ENCODE results near the gene RBPJ. TPM values are rescaled to one million over a fixed set of nuclear protein-coding genes. Genes with fewer than 3 reads are reported as not detected.
"Not testable (repeated sequence)": the region's sequence is repeated elsewhere in the genome, so short reads cannot be mapped to it uniquely, and the experiment has no call there.

The RBPJ gene
- total RNA-seq, 1 donor from 2014 or later: 77.2 TPM

- no peaks in the 10 kb centered on the region for H3K9me3 ChIP-seq (ENCODE audit: control insufficient read depth in 3 of 3, low read length in 3 of 3)
- H3K4me1 ChIP-seq (ENCODE audit: control insufficient read depth in 3 of 3, insufficient read depth in 3 of 3, low read length in 3 of 3): peaks cover 8 to 9% (median 9%) of the 10 kb centered on the region in 3 donors
- no peak overlapping the region for H3K9ac ChIP-seq (ENCODE audit: low read depth in 1 of 3, low read length in 3 of 3)
- no peak overlapping the region for H3K4me3 ChIP-seq (ENCODE audit: low read length in 3 of 3)
- no peak overlapping the region for H3K27ac ChIP-seq (ENCODE audit: low read depth, low read length)
- H3K27me3 ChIP-seq (ENCODE audit: control insufficient read depth in 3 of 3, insufficient read depth in 3 of 3, low read length in 3 of 3): no peaks in the 10 kb centered on the region
- no peaks in the 10 kb centered on the region for H3K36me3 ChIP-seq (ENCODE audit: control insufficient read depth in 3 of 3, insufficient read depth in 3 of 3, low read length in 3 of 3)
Measured at GRCh38 chr4:26354491-26354890, 33.7 kb downstream of the RBPJ start.

- no peak overlapping the region for H3K4me3 ChIP-seq (ENCODE audit: low read length in 3 of 3)
- no peak overlapping the region for H3K9ac ChIP-seq (ENCODE audit: low read depth in 1 of 3, low read length in 3 of 3)
- H3K27ac ChIP-seq (ENCODE audit: low read depth, low read length): no peak overlapping the region
- no peaks in the 10 kb centered on the region for H3K36me3 ChIP-seq (ENCODE audit: control insufficient read depth in 3 of 3, insufficient read depth in 3 of 3, low read length in 3 of 3)
- H3K9me3 ChIP-seq (ENCODE audit: control insufficient read depth in 3 of 3, low read length in 3 of 3): no peaks in the 10 kb centered on the region
- peaks cover 9 to 10% (median 9%) of the 10 kb centered on the region in 3 donors for H3K4me1 ChIP-seq (ENCODE audit: control insufficient read depth in 3 of 3, insufficient read depth in 3 of 3, low read length in 3 of 3)
- no peaks in the 10 kb centered on the region for H3K27me3 ChIP-seq (ENCODE audit: control insufficient read depth in 3 of 3, insufficient read depth in 3 of 3, low read length in 3 of 3)
Measured at GRCh38 chr4:26355392-26356052, 34.7 kb downstream of the RBPJ start.

DNA sequence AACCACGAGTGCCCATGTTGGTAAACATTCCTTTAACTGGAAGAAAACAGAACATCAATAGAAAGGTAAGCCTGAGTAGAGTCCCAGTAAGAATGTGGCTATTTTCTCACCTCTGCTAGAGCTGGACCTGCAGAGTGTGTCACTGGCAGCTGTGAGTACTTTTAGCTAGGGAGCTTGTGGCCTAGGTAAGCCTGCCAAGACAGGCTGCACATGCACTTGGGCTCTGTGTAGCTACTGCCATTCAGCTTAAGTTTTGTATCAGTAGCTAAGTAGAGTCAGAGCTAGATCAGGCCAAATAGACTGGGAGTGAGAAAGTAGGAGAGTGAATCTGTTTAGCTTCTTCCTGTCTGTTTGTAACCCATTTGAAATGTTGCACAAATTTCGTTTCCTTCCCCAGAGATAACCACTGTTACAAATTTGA is 35.3 kb downstream of the RBPJ start:
- Histone ChIP-seq H3K27ac (ENCODE audit: low read depth, low read length) (no peak overlapping the region), H3K9ac (ENCODE audit: low read depth in 1 of 3, low read length in 3 of 3) (no peak overlapping the region), H3K4me3 (ENCODE audit: low read length in 3 of 3) (no peak overlapping the region), H3K36me3 (ENCODE audit: control insufficient read depth in 3 of 3, insufficient read depth in 3 of 3, low read length in 3 of 3) (no peaks in the 10 kb centered on the region), H3K4me1 (ENCODE audit: control insufficient read depth in 3 of 3, insufficient read depth in 3 of 3, low read length in 3 of 3) (peaks cover 9 to 13% (median 9%) of the 10 kb centered on the region in 3 donors), H3K27me3 (ENCODE audit: control insufficient read depth in 3 of 3, insufficient read depth in 3 of 3, low read length in 3 of 3) (no peaks in the 10 kb centered on the region), H3K9me3 (ENCODE audit: control insufficient read depth in 3 of 3, low read length in 3 of 3) (no peaks in the 10 kb centered on the region)

GRCh38 chr4:26359521-26359920 is 38.7 kb downstream of the RBPJ start:
- not testable (repeated sequence) for H3K9ac ChIP-seq (ENCODE audit: low read depth in 1 of 3, low read length in 3 of 3); H3K4me3 ChIP-seq (ENCODE audit: low read length in 3 of 3); H3K9me3 ChIP-seq (ENCODE audit: control insufficient read depth in 3 of 3, low read length in 3 of 3); H3K27ac ChIP-seq (ENCODE audit: low read depth, low read length); H3K27me3 ChIP-seq (ENCODE audit: control insufficient read depth in 3 of 3, insufficient read depth in 3 of 3, low read length in 3 of 3); H3K36me3 ChIP-seq (ENCODE audit: control insufficient read depth in 3 of 3, insufficient read depth in 3 of 3, low read length in 3 of 3)
- peaks cover 9 to 13% (median 9%) of the 10 kb centered on the region in 3 donors for H3K4me1 ChIP-seq (ENCODE audit: control insufficient read depth in 3 of 3, insufficient read depth in 3 of 3, low read length in 3 of 3)

DNA sequence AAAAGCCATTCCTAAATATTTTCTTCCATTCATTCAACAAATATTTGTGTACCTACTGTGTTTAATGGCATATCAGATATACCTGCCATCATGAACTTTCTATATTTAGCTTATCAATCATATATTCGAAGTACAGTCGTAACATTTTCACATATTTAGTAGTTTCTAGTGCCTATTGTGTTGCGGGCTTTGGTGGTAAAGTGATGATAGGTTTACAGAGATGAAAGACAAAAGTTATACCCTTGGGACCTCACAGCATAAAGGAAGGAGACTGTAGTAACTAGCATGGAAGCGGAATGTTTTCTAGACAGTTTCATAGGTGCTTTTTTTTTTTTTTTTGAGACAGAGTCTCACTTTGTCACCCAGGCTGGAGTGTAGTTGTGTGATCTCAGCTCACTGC is 39.5 kb downstream of the RBPJ start:
- H3K4me3 ChIP-seq (ENCODE audit: low read length in 3 of 3): no peak overlapping the region

DNA sequence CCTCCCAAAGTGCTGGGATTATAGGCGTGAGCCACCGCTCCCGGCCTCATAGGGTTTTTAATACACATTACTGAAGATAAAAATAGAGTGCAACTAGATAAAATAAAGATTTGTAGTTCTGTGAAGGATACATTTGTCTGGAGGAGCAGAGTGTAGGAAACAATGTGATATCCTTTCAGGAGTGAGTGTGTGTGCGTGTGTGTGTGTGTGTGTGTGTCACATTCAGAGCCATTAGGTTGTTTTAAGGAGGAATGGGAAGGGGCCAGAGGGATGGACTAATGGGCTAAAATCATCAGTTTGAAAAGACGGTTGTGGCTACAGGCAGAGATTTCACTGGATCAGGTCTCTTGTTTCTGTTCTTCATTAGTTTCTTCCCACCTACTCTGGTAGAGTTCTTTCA is 40.0 kb downstream of the RBPJ start:
- H3K4me1 ChIP-seq (ENCODE audit: control insufficient read depth in 3 of 3, insufficient read depth in 3 of 3, low read length in 3 of 3): peaks cover 4 to 10% (median 4%) of the 10 kb centered on the region in 3 donors
- H3K27ac ChIP-seq (ENCODE audit: low read depth, low read length): no peak overlapping the region
- no peaks in the 10 kb centered on the region for H3K27me3 ChIP-seq (ENCODE audit: control insufficient read depth in 3 of 3, insufficient read depth in 3 of 3, low read length in 3 of 3)
- H3K36me3 ChIP-seq (ENCODE audit: control insufficient read depth in 3 of 3, insufficient read depth in 3 of 3, low read length in 3 of 3): no peaks in the 10 kb centered on the region
- no peak overlapping the region for H3K9ac ChIP-seq (ENCODE audit: low read depth in 1 of 3, low read length in 3 of 3)
- no peaks in the 10 kb centered on the region for H3K9me3 ChIP-seq (ENCODE audit: control insufficient read depth in 3 of 3, low read length in 3 of 3)
- H3K4me3 ChIP-seq (ENCODE audit: low read length in 3 of 3): no peak overlapping the region

More for the DNA sequence above, 39.5 kb downstream of the RBPJ start:
- Histone ChIP-seq H3K4me1 (ENCODE audit: control insufficient read depth in 3 of 3, insufficient read depth in 3 of 3, low read length in 3 of 3) (peaks cover 9 to 13% (median 9%) of the 10 kb centered on the region in 3 donors), H3K27me3 (ENCODE audit: control insufficient read depth in 3 of 3, insufficient read depth in 3 of 3, low read length in 3 of 3) (no peaks in the 10 kb centered on the region), H3K27ac (ENCODE audit: low read depth, low read length) (no peak overlapping the region), H3K9ac (ENCODE audit: low read depth in 1 of 3, low read length in 3 of 3) (no peak overlapping the region), H3K36me3 (ENCODE audit: control insufficient read depth in 3 of 3, insufficient read depth in 3 of 3, low read length in 3 of 3) (no peaks in the 10 kb centered on the region), H3K9me3 (ENCODE audit: control insufficient read depth in 3 of 3, low read length in 3 of 3) (no peaks in the 10 kb centered on the region)

GRCh38 chr4:26361297-26361696 is 40.5 kb downstream of the RBPJ start:
- Histone ChIP-seq H3K27ac (ENCODE audit: low read depth, low read length) (no peak overlapping the region), H3K4me3 (ENCODE audit: low read length in 3 of 3) (no peak overlapping the region), H3K9ac (ENCODE audit: low read depth in 1 of 3, low read length in 3 of 3) (no peak overlapping the region), H3K9me3 (ENCODE audit: control insufficient read depth in 3 of 3, low read length in 3 of 3) (no peaks in the 10 kb centered on the region), H3K36me3 (ENCODE audit: control insufficient read depth in 3 of 3, insufficient read depth in 3 of 3, low read length in 3 of 3) (no peaks in the 10 kb centered on the region), H3K27me3 (ENCODE audit: control insufficient read depth in 3 of 3, insufficient read depth in 3 of 3, low read length in 3 of 3) (no peaks in the 10 kb centered on the region), H3K4me1 (ENCODE audit: control insufficient read depth in 3 of 3, insufficient read depth in 3 of 3, low read length in 3 of 3) (peaks cover 0 to 6% (median under 1%) of the 10 kb centered on the region in 3 donors)

GRCh38 chr4:26362745-26363439 is 42.1 kb downstream of the RBPJ start:
- Histone ChIP-seq H3K9ac (ENCODE audit: low read depth in 1 of 3, low read length in 3 of 3) (no peak overlapping the region), H3K36me3 (ENCODE audit: control insufficient read depth in 3 of 3, insufficient read depth in 3 of 3, low read length in 3 of 3) (no peaks in the 10 kb centered on the region), H3K4me1 (ENCODE audit: control insufficient read depth in 3 of 3, insufficient read depth in 3 of 3, low read length in 3 of 3) (peaks cover 0 to 6% (median 0%) of the 10 kb centered on the region in 3 donors), H3K9me3 (ENCODE audit: control insufficient read depth in 3 of 3, low read length in 3 of 3) (no peaks in the 10 kb centered on the region), H3K27ac (ENCODE audit: low read depth, low read length) (no peak overlapping the region), H3K4me3 (ENCODE audit: low read length in 3 of 3) (no peak overlapping the region), H3K27me3 (ENCODE audit: control insufficient read depth in 3 of 3, insufficient read depth in 3 of 3, low read length in 3 of 3) (no peaks in the 10 kb centered on the region)

DNA sequence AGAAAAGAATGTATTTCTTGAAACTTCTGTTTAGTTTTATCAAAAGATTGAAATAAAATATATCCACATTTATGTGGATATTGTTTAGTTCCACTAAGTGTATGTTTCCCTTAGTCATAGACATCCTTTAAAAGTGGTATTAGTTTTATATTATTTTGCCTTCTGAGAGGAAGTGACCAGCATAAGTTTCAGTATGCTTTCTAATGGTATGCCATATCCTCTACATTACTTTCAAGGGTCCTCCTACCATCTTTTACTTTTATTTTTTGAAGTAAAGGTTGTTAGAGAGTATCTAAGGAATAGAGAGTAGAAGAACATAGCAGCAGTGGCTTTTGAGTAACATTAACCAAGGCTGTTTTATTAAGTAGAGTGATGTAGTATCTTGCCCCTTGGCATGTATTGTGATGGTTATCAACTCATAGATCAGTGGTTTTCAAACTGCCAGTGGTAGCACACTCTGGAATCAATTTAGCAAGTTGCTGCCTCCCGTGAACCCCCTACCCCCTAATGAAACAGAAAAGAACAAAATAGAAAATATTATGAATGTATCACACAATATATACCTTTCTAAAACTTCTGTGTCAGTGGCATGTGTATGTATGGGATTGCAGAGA is 44.8 kb downstream of the RBPJ start:
- H3K9me3 ChIP-seq (ENCODE audit: control insufficient read depth in 3 of 3, low read length in 3 of 3): no peaks in the 10 kb centered on the region
- H3K4me1 ChIP-seq (ENCODE audit: control insufficient read depth in 3 of 3, insufficient read depth in 3 of 3, low read length in 3 of 3): peaks cover 0 to 3% (median 0%) of the 10 kb centered on the region in 3 donors
- no peaks in the 10 kb centered on the region for H3K27me3 ChIP-seq (ENCODE audit: control insufficient read depth in 3 of 3, insufficient read depth in 3 of 3, low read length in 3 of 3)
- H3K27ac ChIP-seq (ENCODE audit: low read depth, low read length): no peak overlapping the region
- H3K9ac ChIP-seq (ENCODE audit: low read depth in 1 of 3, low read length in 3 of 3): no peak overlapping the region
- H3K4me3 ChIP-seq (ENCODE audit: low read length in 3 of 3): no peak overlapping the region
- no peaks in the 10 kb centered on the region for H3K36me3 ChIP-seq (ENCODE audit: control insufficient read depth in 3 of 3, insufficient read depth in 3 of 3, low read length in 3 of 3)

- Histone ChIP-seq H3K4me1 (ENCODE audit: control insufficient read depth in 3 of 3, insufficient read depth in 3 of 3, low read length in 3 of 3) (peaks cover 5 to 7% (median 7%) of the 10 kb centered on the region in 3 donors), H3K9ac (ENCODE audit: low read depth in 1 of 3, low read length in 3 of 3) (no peak overlapping the region), H3K27me3 (ENCODE audit: control insufficient read depth in 3 of 3, insufficient read depth in 3 of 3, low read length in 3 of 3) (no peaks in the 10 kb centered on the region), H3K36me3 (ENCODE audit: control insufficient read depth in 3 of 3, insufficient read depth in 3 of 3, low read length in 3 of 3) (no peaks in the 10 kb centered on the region), H3K9me3 (ENCODE audit: control insufficient read depth in 3 of 3, low read length in 3 of 3) (no peaks in the 10 kb centered on the region), H3K27ac (ENCODE audit: low read depth, low read length) (no peak overlapping the region), H3K4me3 (ENCODE audit: low read length in 3 of 3) (no peak overlapping the region)
Measured at GRCh38 chr4:26367811-26368210, 47.0 kb downstream of the RBPJ start.
